GM19043 (cell line): ENCODE measurements around the gene C2orf78.

Source experiments
- ATAC-seq: cut with Tn5 transposase; IDR thresholded peaks from one replicate; pipeline ENCODE4 v1.9.1; 2021; ENCODE audit warnings: low read depth; ENCODE audit not compliant: unreplicated experiment

The C2orf78 gene

DNA sequence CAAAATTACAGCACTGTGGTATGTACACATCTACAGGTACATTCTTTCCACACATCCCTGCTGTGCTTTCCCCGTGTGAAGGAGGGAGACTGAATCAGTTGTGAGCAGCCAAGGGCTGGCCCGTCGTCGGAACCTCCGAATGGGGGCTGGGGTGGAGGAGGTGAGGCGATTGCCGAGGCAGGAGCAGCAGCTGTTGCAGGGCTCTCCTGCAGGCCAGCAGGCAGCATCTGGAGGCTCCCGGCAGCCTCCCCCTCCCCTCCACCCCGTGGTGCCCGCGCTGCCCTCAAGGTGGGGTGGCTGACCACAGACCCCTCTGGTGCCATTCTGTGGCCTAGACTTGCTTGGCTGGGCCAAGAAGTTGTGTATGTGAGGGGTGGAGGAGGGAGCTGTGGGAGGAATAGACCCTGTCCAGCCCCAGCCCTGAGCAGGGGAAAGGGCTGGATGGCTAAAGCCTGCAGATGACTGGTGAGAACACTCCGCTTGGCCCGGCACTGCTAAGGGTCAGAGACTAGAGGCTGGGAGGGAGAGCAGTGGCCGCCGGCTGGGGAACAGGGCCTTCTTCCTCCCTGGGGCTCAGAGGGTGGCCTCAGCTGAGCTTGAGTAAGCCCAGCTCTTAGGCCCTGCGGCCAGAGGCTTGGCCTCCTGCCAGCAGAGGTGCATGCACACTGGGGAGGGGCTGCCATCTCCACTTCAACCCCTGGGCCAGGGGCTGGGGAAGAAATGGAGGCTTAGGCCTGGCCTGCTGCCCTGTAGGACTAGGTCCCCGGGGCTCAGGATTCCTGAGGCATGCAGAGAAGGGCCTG, 52.4 kb downstream of the C2orf78 start:
- no peak for ATAC-seq

GRCh38 chr2:73837847-73838585, 54.0 kb downstream of the C2orf78 start:
- no peak for ATAC-seq

DNA sequence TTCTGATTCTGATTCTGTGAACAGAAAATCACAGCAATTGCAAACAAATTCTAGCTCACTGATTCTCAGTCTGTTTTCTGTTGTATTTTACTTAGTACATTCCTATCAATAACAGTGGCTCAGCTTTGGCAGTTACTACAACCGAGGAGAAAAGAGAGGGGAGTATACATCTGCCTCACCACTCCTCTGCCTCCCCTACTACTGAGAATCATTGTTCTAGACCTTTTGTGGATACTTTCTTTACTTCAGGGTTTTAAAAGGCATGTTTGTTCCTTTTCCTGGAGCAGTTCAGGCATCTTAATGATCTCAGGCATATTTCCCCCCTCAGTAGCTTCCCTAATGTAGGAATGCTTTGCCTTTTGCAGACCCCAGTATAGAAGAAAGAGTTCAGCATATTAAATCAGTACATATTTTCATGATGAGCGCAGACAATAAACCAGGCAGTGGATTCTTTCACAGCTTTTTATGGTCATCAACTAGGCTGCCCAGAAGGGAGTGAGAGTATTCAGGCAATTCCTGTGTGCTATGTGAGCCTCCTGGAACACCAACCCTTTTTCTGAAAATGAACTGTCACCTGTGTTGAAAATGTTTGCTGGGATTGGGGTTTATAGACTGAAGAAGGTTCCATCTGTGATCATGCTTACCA, 55.0 kb downstream of the C2orf78 start:
- no peak for ATAC-seq

- ATAC-seq = no peak
These were observed 55.8 kb downstream of the C2orf78 start for GRCh38 chr2:73839653-73840411.

DNA sequence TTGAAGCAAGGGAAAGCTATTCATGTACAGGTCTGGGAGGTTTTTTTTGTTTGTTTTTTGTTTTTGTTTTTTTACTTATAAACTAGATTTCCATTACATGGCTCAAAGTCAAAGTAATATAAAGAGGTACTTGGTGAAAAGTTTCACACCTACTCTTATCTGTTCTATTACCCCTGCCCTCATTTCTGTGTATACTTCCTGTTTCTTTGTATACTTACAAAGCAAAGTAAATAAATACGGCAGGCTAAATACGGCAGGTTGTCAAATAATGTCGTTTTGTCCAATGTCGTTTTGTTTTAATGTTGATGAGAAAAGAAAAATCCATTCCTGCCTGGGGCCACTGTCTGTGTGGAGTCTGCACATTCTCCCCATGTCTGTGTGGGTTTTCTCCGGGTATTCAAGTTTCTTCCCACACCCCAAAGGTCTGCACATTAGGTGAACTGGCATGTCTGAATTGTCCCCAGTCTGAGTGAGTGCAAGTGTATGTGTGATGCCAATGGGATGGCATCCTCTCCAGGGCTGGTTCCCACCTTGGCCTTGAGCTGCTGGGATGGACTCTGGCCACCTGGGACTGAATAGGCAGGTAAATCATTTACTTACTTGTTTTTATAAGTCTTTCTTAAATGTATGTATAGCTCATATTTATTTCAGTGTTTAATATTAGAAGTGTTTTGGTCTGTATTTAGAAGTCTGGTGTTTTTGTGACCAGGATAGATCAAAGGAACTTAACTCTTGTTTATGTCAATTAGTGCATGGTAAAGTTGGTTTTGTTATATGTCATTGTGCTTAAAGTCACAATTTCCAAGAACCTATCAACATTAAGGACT, 58.1 kb downstream of the C2orf78 start:
- ATAC-seq = no peak

DNA sequence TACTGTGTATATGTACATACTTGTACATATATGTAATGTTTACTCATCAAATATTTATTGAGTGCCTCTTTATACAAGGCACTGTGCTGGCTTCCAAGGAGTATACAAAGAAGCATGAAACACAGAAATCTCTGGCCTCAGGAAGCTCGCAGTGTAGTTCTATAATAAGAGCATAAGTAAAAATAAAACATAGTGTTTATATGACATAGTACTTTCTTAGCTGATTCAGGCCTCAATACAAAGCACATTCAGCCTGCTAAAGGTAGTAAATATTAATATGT, 58.7 kb downstream of the C2orf78 start:
- no peak for ATAC-seq

GRCh38 chr2:73844087-73844486, 60.1 kb downstream of the C2orf78 start:
- no peak for ATAC-seq

DNA sequence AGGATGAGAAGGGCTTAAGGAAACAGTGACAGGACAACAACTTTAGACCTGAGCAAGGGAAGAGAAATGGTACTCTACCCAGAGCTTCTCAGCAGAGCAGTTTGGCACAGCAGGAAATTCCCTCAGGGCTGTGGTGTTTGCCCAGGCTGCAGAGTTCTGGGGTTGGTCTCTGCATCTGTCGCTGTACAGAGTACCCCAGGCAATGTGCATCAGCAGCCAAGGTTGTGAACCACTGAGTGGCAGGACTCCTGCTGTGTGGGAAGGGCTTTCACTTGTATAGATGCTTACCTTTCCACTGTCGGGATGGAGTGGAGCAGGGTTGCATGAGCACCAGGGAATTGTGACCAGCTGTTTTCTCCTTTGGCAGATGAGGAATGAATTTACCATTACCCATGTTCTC, 66.0 kb downstream of the C2orf78 start:
- ATAC-seq = no peak

DNA sequence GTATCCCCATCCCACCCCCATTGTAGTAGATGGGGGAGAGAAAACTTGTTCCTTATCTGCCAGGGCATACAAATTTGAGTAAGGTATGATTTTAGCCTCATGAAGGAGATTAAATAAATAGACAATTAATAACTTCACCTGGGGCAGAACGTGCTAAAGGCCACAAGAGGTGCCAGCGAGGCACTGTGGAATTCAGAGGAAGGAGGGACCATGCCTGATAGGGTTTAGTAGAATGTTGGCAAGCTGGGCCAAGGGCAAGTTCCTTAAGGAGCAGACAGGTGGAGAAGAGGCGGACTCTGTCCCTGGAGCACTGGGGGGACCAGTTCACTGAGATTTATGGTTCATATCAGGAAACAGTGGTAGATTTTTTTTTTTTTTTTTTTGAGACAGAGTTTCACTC, 67.3 kb downstream of the C2orf78 start:
- ATAC-seq = no peak

DNA sequence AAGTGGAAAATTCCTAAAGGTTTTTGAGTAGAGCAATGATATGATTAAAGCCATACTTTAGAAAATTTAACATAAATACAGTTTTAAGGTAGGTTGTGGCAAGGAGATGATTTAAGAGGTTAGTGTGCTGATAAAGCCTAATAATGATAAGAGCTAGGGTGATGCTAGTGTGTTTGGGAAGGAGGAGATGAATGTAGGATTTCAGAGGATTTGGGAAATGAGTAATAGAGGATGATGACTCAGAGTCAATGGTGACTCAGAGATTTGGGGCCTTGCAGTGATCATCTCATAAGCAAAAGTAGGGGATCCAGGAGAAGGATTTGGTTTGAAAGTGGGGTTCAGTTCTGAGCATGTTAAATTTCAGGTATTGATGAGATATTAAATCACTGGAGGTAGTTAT, 68.0 kb downstream of the C2orf78 start:
- ATAC-seq = no peak

GRCh38 chr2:73855526-73855925, 71.5 kb downstream of the C2orf78 start:
- ATAC-seq = no peak

DNA sequence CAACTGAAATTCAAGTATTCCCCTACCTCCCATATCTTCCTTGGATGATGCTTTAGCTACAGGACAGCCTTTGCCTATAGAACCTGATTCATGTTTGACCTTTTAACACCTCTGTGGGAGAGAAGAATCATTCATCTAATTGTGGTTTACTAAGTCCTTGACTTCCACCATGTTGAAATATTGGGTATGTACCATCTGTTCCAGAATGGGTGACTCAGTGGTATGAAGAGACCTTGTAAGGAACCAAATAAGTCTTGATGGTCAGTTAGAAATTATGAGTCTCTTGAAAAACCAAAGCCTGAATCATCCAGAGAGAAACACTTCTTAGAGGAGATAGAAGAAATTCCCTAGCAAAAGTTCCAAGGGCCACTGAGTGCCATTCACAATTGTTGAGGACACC, 72.2 kb downstream of the C2orf78 start:
- ATAC-seq = no peak

DNA sequence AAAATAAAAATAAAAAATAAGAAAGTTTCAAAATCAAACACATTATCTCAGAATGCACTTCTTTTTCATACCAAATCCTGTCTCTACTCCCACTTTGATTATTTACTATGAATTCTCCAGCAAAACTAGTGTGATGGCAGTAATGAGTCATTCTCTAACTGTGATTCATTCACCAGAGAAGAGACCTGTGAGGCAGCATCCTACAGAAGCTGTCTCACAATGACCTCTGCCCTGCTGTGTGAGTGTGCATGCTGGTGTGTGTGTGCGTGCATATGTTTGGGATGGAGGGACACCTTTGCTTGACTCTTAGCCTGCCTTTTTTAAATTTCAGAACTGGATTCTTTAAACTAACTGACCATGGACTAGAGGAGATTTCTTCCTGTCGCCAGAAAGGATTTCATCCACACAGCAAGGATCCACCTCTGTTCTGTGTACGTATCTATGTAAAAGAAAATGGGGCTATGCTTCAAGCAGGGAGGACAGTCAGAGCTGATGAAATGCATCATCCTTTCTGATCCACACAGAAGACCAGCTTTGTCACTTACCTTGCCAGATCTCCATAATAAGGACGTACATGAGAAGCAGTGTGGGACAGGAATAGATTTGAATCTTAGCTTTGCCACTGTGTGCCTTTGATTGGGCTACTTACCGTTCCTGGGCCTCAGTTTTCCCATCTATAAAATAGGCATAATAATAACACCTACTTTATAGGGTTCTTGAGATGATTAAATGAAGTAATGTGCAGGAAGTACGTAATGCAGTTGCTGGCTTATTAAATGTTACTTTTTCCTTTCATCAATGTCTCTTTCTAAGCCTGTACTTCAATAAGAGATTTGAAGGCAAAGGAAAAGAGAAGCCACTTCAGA, 76.0 kb downstream of the C2orf78 start:
- no peak for ATAC-seq

DNA sequence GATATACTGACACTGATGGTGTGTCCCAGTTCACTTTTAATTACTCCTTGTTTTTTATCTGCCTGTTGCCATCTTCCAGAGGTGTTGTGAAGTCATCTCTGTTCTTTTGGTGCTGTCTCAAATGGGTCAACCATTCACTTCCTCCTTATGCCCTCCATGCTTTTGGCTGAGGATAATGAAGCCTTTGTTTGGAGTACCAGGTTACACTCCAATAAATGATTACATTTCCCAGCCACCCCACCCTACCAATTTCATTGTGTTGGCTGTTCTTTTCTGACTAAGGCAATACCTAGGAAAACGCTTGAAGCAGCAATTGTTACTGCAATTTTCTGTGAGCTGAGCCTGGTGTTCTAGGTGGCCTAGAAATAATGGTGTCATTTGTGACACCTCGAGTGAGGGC, 79.0 kb downstream of the C2orf78 start:
- ATAC-seq = no peak
